Measurements from ENCODE around the gene PSMD8. TPM values are rescaled to one million over a fixed set of nuclear protein-coding genes. Genes with fewer than 3 reads are reported as not detected.

Gene PSMD8
- total RNA-seq, 6 experiments from 2014 or later, result 69.2 to 181 (median 75.2) TPM

- no peaks in the 10 kb centered on the region for H3K9me3 ChIP-seq
- H3K27me3 ChIP-seq, result no peaks in the 10 kb centered on the region
- H3K36me3 ChIP-seq, result no peaks in the 10 kb centered on the region
- WGBS (ENCODE audit: insufficient coverage, low coverage, low lambda C conversion rate, missing lambda C conversion rate), result 8% methylated on average over 17 of the region's 28 CpGs
- no peak for ATAC-seq
- no peak overlapping the region for H3K4me3 ChIP-seq
- no peak for DNase-seq
- intact Hi-C loops (cut with DNase I), result no loop called here
- TF ChIP-seq CTCF (IDR thresholded peaks at IDR 0.05), result no peak
- no peak for TF ChIP-seq POLR2A (IDR thresholded peaks at IDR 0.05)
- H3K27ac ChIP-seq, result no peak overlapping the region
- peaks cover 0 to 9% (median 0%) of the 10 kb centered on the region in 4 donors for H3K4me1 ChIP-seq
Observed at GRCh38 chr19:38389101-38389925, 14.9 kb downstream of the PSMD8 start.

DNA sequence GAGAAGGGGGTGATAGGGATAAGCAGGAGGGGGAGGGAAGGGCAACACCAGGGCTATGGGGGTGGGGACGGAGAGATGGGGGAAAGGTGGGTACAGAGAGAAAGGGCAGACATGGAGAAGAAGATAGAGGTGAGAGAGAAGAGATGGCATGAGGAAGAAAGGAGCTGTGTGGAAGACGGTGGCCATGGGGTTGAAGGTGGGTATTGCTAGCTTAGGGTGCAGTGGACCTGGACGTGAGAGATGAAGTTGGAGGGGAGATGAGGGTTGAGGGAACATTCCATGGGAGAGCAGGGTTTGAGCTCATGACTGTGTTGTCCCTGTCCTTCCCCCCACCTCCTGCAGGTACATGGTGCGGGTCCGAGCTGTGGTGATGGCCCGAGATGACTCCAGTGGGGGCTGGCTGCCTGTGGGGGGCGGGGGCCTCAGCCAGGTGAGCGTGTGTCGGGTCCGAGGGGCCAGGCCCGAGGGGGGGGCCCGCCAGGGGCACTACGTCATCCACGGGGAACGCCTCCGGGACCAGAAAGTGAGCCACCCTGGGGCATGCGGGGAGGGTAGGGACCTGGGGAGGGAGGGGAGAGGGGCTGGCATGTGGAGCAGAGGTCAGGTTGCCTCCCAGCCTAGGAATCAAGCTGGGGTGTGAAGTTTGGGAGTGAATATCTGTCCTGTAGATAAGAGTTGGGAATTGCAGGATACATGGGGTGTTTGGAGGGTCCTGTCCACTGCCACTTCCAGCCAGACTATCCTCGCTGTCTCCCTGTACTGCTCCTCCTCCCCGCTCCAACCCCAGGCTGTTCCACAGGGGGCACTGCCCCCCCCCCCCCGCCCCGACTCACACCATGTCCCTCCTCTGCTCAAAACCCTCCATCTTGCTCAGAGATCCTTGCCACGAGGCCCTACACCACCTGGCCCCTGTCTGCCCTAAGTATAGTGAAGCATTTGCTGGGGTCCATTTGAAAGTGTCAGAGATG, 15.9 kb downstream of the PSMD8 start:
- Histone ChIP-seq H3K9me3 (no peaks in the 10 kb centered on the region), H3K4me3 (no peak overlapping the region), H3K27me3 (no peaks in the 10 kb centered on the region), H3K4me1 (peaks cover 0 to 9% (median 0%) of the 10 kb centered on the region in 4 donors), H3K36me3 (no peaks in the 10 kb centered on the region), H3K27ac (no peak overlapping the region)
- DNase-seq (no peak), ATAC-seq (no peak)
- intact Hi-C loops (cut with DNase I), result loop anchor here in 1 of 2 donors (10.0 kb wide), 1 partner anchor 235 kb away; no protein-coding TSS in a partner anchor
- TF ChIP-seq POLR2A (IDR thresholded peaks at IDR 0.05), result no peak
- no peak for TF ChIP-seq CTCF (IDR thresholded peaks at IDR 0.05)
- 34% methylated on average over 9 of the region's 22 CpGs for WGBS (ENCODE audit: insufficient coverage, low coverage, low lambda C conversion rate, missing lambda C conversion rate)

GRCh38 chr19:38391911-38392464, 17.6 kb downstream of the PSMD8 start:
- ATAC-seq (no peak), DNase-seq (no peak)
- Histone ChIP-seq H3K4me3 (no peak overlapping the region), H3K27me3 (no peaks in the 10 kb centered on the region), H3K4me1 (peaks cover 0 to 2% (median 0%) of the 10 kb centered on the region in 4 donors), H3K9me3 (no peaks in the 10 kb centered on the region), H3K27ac (no peak overlapping the region), H3K36me3 (no peaks in the 10 kb centered on the region)
- intact Hi-C loops (cut with DNase I), result loop anchor here in 1 of 2 donors (10.0 kb wide), 1 partner anchor 233 kb away; no protein-coding TSS in a partner anchor
- TF ChIP-seq CTCF (IDR thresholded peaks at IDR 0.05) (no peak), POLR2A (IDR thresholded peaks at IDR 0.05) (no peak)
- WGBS (ENCODE audit: insufficient coverage, low coverage, low lambda C conversion rate, missing lambda C conversion rate), result 64% methylated on average over 3 of the region's 8 CpGs

GRCh38 chr19:38392707-38393308, 18.4 kb downstream of the PSMD8 start:
- DNase-seq, result no peak
- intact Hi-C loops (cut with DNase I), result loop anchor here in 1 of 2 donors (10.0 kb wide), 1 partner anchor 232 kb away; no protein-coding TSS in a partner anchor
- no peak overlapping the region for H3K27ac ChIP-seq
- no peaks in the 10 kb centered on the region for H3K27me3 ChIP-seq
- no peaks in the 10 kb centered on the region for H3K9me3 ChIP-seq
- H3K4me3 ChIP-seq, result no peak overlapping the region
- no peaks in the 10 kb centered on the region for H3K36me3 ChIP-seq
- no peak for TF ChIP-seq CTCF (IDR thresholded peaks at IDR 0.05)
- TF ChIP-seq POLR2A (IDR thresholded peaks at IDR 0.05), result peak; percentile 15
- ATAC-seq, result peak in 2 of 4 donors; percentile 15 to 57
- no peaks in the 10 kb centered on the region for H3K4me1 ChIP-seq
- 17% methylated on average over 3 of the region's 6 CpGs for WGBS (ENCODE audit: insufficient coverage, low coverage, low lambda C conversion rate, missing lambda C conversion rate)
